K562 (cell line): ENCODE measurements around the gene KDM2B. TPM values are rescaled to one million over a fixed set of nuclear protein-coding genes. Genes with fewer than 3 reads are reported as not detected.

Experiments
- ATAC-seq: fragments of 200-7000 bp; cut with Tn5 transposase; 3 replicates; pipeline ENCODE4 v1.9.1; 2020; ENCODE audit warnings: moderate library complexity
- BruUV-seq: library from RNA; stranded (reverse); fragments of 400-500 nt; replicated peaks from 2 replicates; lab custom pipeline; 2021; lab: Mats Ljungman, UMichigan
- CTCF ChIA-PET: fragments of 300-600 bp; formaldehyde crosslinking; extraction: SDS; loops from one replicate; lab custom pipeline; 2021; ENCODE audit warnings: low intra/inter-chr PET ratio; lab: Yijun Ruan, JAX
- POLR2A ChIA-PET: fragments of 300-600, 350-650 bp; sonication (Branson Sonifier 250); formaldehyde crosslinking; extraction: SDS; loops from one replicate; lab custom pipeline; 2021; ENCODE audit warnings: antibody characterized with exemption, inconsistent platforms; lab: Yijun Ruan, JAX
- DNase-seq, 4 experiments: peaks; one replicate each; pipeline versions ENCODE4 v3.0.0 to v3.0.0-alpha.2; 2011 to 2018; ENCODE audit warnings: low spot score in 3 of 4, mixed read lengths in 3 of 4; ENCODE audit errors: extremely low read depth in 1 of 4
- FAIRE-seq: peaks from 2 replicates; lab custom pipeline; 2011; peaks lifted over from hg19 to GRCh38; lab: Jason Lieb, UNC
- H2AFZ ChIP-seq: 2 replicates; pipeline ENCODE4 v1.6.0; 2011; ENCODE audit warnings: low read depth, low read length, control low read depth, inconsistent platforms
- H3K27ac ChIP-seq: fragments of 200-600 bp; 3 replicates; pipeline ENCODE4 v1.8.0; 2011; ENCODE audit warnings: low read depth, mild to moderate bottlenecking, control low read depth, inconsistent platforms, low read length, moderate library complexity, mixed read lengths; ENCODE audit errors: extremely low read depth
- H3K27me3 ChIP-seq, 2 experiments: fragments of 300-600 bp in 1 of 2; 2 replicates in 1 of 2; 3 replicates in 1 of 2; pipeline versions ENCODE4 v1.6.0 to v1.8.0; 2011; ENCODE audit warnings: inconsistent platforms in 2 of 2, low read length in 2 of 2, mild to moderate bottlenecking in 1 of 2, mixed read lengths in 1 of 2, moderate library complexity in 1 of 2; ENCODE audit not compliant: control insufficient read depth in 2 of 2, insufficient read depth in 2 of 2
- H3K36me3 ChIP-seq: fragments of 300-600 bp; 3 replicates; pipeline ENCODE4 v1.8.0; 2011; ENCODE audit warnings: mild to moderate bottlenecking, low read length, inconsistent platforms; ENCODE audit not compliant: control insufficient read depth, insufficient read depth
- H3K4me1 ChIP-seq, 2 experiments: fragments of 200-600 bp in 1 of 2; replicated peaks in 1 of 2; 2 replicates in 1 of 2; 3 replicates in 1 of 2; pipeline versions ENCODE4 v1.5.1 to v1.8.0; 2011; ENCODE audit warnings: inconsistent platforms in 2 of 2, low read length in 2 of 2, mild to moderate bottlenecking in 1 of 2, mixed read lengths in 1 of 2, moderate library complexity in 1 of 2; ENCODE audit not compliant: control insufficient read depth in 2 of 2, insufficient read depth in 2 of 2
- H3K4me2 ChIP-seq: 2 replicates; pipeline ENCODE4 v1.6.1; 2011; ENCODE audit warnings: low read length, control low read depth, inconsistent platforms, mixed read lengths; ENCODE audit not compliant: insufficient read depth
- H3K4me3 ChIP-seq: fragments of 200-600 bp; sonication (generic), shearing (Covaris generic); 2 replicates; pipeline ENCODE4 v1.5.1; 2016; ENCODE audit warnings: control low read depth, inconsistent platforms
- H3K79me2 ChIP-seq: fragments of 200-600 bp; 3 replicates; pipeline ENCODE4 v1.8.0; 2011; ENCODE audit warnings: low read length, inconsistent platforms; ENCODE audit not compliant: control insufficient read depth, insufficient read depth
- H3K9ac ChIP-seq, 2 experiments: 2 replicates each; pipeline versions ENCODE4 v1.6.0 to v1.6.1; 2011; ENCODE audit warnings: low read depth in 2 of 2, low read length in 2 of 2, control low read depth in 1 of 2, inconsistent platforms in 1 of 2, mild to moderate bottlenecking in 1 of 2, mixed read lengths in 1 of 2; ENCODE audit not compliant: insufficient read depth in 1 of 2
- H3K9me1 ChIP-seq: one replicate; pipeline ENCODE4 v1.6.0; 2011; ENCODE audit warnings: inconsistent platforms, mild to moderate bottlenecking, low read length, moderate library complexity; ENCODE audit not compliant: control insufficient read depth, insufficient read depth
- H3K9me3 ChIP-seq: replicated peaks from 2 replicates; pipeline ENCODE4 v1.5.1; 2011; ENCODE audit warnings: low read depth, low read length, inconsistent platforms; ENCODE audit not compliant: control insufficient read depth, insufficient read depth
- H4K20me1 ChIP-seq: replicated peaks from 2 replicates; pipeline ENCODE4 v1.6.1; 2011; ENCODE audit warnings: low read length, inconsistent platforms, mixed read lengths; ENCODE audit not compliant: control insufficient read depth, insufficient read depth
- LEF1 ChIP-seq: fragments of 450-650 bp; IDR thresholded peaks from 2 replicates; pipeline ENCODE4 v1.6.1; 2016; ENCODE audit warnings: mild to moderate bottlenecking
- MTF1 ChIP-seq: fragments of 250-450 bp; sonication (Bioruptor Pico); IDR thresholded peaks from 2 replicates; pipeline ENCODE4 v1.9.0; 2021; ENCODE audit warnings: moderate library complexity, mild to moderate bottlenecking, inconsistent platforms, borderline replicate concordance
- NFIC ChIP-seq: fragments of 450-650 bp; IDR thresholded peaks from 2 replicates; pipeline ENCODE4 v1.6.1; 2017; ENCODE audit warnings: mild to moderate bottlenecking, inconsistent platforms
- NFIX ChIP-seq: fragments of 250-450 bp; sonication (Bioruptor Pico); IDR thresholded peaks from 2 replicates; pipeline ENCODE4 v1.4.0; 2020; ENCODE audit warnings: low read depth, mild to moderate bottlenecking, moderate library complexity
- RAD21 ChIP-seq, 2 experiments: fragments of 250-450 bp in 1 of 2; fragments of 450-650 bp in 1 of 2; sonication (Bioruptor Pico) in 1 of 2; formaldehyde crosslinking in 1 of 2; IDR thresholded peaks in 1 of 2; conservative IDR thresholded peaks in 1 of 2; 2 replicates each; pipeline versions ENCODE4 v1.4.0 to v1.8.0; 2020 to 2022; ENCODE audit warnings: mild to moderate bottlenecking in 2 of 2, moderate library complexity in 1 of 2
- SMAD1 ChIP-seq: fragments of 150-350 bp; IDR thresholded peaks from 2 replicates; pipeline ENCODE4 v1.6.1; 2014; ENCODE audit warnings: low read length, low read depth; ENCODE audit not compliant: partially characterized antibody
- TEAD1 ChIP-seq, 2 experiments: fragments of 450-650 bp in 1 of 2; sonication (generic) in 1 of 2; formaldehyde crosslinking; IDR thresholded peaks; 2 replicates each; pipeline versions ENCODE4 v1.4.0 to v1.8.0; 2020 to 2022; ENCODE audit warnings: mild to moderate bottlenecking in 2 of 2, missing genetic modification reagents in 1 of 2
- ZNF354B ChIP-seq: fragments of 250-450 bp; sonication (Bioruptor Pico); IDR thresholded peaks from 2 replicates; pipeline ENCODE4 v1.4.0; 2020
- WGBS: fragments of 100-300 bp; shearing (Covaris generic); methylation state at CpG from one replicate; pipeline ENCODE4 v1.1.6; 2016; ENCODE audit warnings: low coverage, mixed read lengths; ENCODE audit not compliant: insufficient coverage; ENCODE audit errors: missing lambda C conversion rate; 5-methylcytosine and 5-hydroxymethylcytosine counted together
- in situ Hi-C: fragments of 300-500 bp; cut with MboI; formaldehyde crosslinking; loops from 4 replicates; pipeline ENCODE4 v1.15.0; 2018; ENCODE audit warnings: inconsistent platforms, mixed read lengths
- intact Hi-C: fragments of 100-400 bp; cut with micrococcal nuclease; formaldehyde crosslinking; loops from 2 replicates; pipeline ENCODE4 v1.14.2; 2022
- polyA plus RNA-seq, 8 experiments: library from polyadenylated mRNA; depleted of rRNA in 4 of 8; stranded (reverse) in 5 of 8; unstranded in 3 of 8; fragments of >200 nt; fragmentation: Nextera tagmentation in 2 of 8; fragmentation: Illumina TruSeq in 1 of 8; extraction: Ambion mirVana in 2 of 8; extraction: Trizol in 1 of 8; gene quantifications; 2 replicates each; pipeline versions ENCODE4 v1.2.1 to v1.2.3, GENCODE V29; 2011 to 2014; ENCODE audit warnings: inconsistent platforms in 1 of 8, missing spikeins in 1 of 8
- total RNA-seq, 7 experiments: library from RNA; depleted of rRNA in 6 of 7; stranded (reverse); fragments of >200 nt in 6 of 7; fragmentation: Illumina TruSeq in 2 of 7; extraction: Trizol in 2 of 7; gene quantifications; 2 replicates each; pipeline versions ENCODE4 v1.2.1 to v1.2.3, GENCODE V29; 2011 to 2021; ENCODE audit warnings: low replicate concordance in 1 of 7

Gene KDM2B
- total and polyA plus RNA-seq, 9 of the 15 experiments (the other 6 are each of a cell fraction or from before 2014, with no cell fraction given): 7.4 to 50.5 (median 22.5) TPM

GRCh38 chr12:121404734-121405133 lies 176.1 kb downstream of the KDM2B start:
- in situ Hi-C loops (no loop called here), intact Hi-C loops (no loop called here)
- Histone ChIP-seq H3K27me3 (no peaks in the 10 kb centered on the region), H3K9ac (no peak overlapping the region), H3K36me3 (peaks cover 63% of the 10 kb centered on the region), H3K4me3 (no peak overlapping the region), H3K9me3 (no peaks in the 10 kb centered on the region), H3K9me1 (no peaks in the 10 kb centered on the region), H3K27ac (no peak overlapping the region), H4K20me1 (no peaks in the 10 kb centered on the region; the same call in 1 of the 2 replicates), H3K4me2 (no peak overlapping the region), H3K79me2 (peaks cover 55% of the 10 kb centered on the region), H3K4me1 (peaks cover 0 to 8% of the 10 kb centered on the region in 2 experiments; a peak in 3 of 5 replicates), H2AFZ (no peak overlapping the region)
- no peak for ATAC-seq
- TF ChIP-seq SMAD1: peak; percentile 96
- TF ChIP-seq ZNF354B (CRISPR knock-in tag): no peak
- peak; percentile 100 for TF ChIP-seq NFIC
- peak in 1 of 2 experiments; percentile 19; a peak in 2 of 4 replicates for TF ChIP-seq RAD21 (CRISPR knock-in tag; conservative IDR thresholded peaks at IDR 0.05 in 1 of 2, IDR thresholded peaks at IDR 0.05 in 1 of 2)
- TF ChIP-seq MTF1 (CRISPR knock-in tag): no peak
- TF ChIP-seq NFIX (CRISPR knock-in tag): peak; percentile 99
- no peak for TF ChIP-seq TEAD1 (CRISPR knock-in tag; IDR thresholded peaks at IDR 0.05)
- no peak for TF ChIP-seq LEF1
- POLR2A ChIA-PET: interaction anchor here (0.8 to 1.5 kb wide), 4 partner anchors 12 to 52 kb away, joined by 3 to 7 read pairs (median 6); partner anchors contain the start of gene ANAPC5
- CTCF ChIA-PET: no interaction called here
- WGBS: 100% methylated on average over 1 of the region's 1 CpG
- no TSS peak for BruUV-seq
- FAIRE-seq: no peak
- DNase-seq: peak in 1 of 4 experiments; percentile 47
